Smooth muscle cell of the brain vasculature (primary cell): ENCODE data around the gene MTPN.

Experiments
- DNase-seq: peaks from one replicate; pipeline ENCODE4 v3.0.0-alpha.2; 2012; ENCODE audit warnings: low read depth, low spot score

MTPN gene

GRCh38 chr7:135956393-135956792 lies 20.8 kb downstream of the MTPN start:
- DNase-seq, result no peak

GRCh38 chr7:135950972-135951371 lies 26.2 kb downstream of the MTPN start:
- no peak for DNase-seq

DNA sequence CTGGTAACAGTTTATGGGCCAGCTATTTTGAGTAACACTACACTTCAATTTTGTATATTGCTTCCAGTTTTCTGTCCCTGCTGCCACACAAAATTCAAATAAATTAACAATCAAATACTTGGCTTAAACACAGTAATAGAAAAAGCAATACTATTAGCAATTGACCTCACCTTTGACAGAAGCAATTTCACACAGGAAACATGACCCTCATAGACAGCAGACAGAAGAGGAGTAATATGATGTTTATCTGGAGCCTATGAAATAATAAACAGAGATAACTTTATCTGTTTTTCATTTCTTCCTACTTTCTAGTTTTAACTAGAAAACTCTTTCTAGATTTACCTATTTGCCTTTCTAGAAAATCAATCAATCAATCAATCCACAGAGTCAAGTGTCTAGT lies 26.7 kb downstream of the MTPN start:
- DNase-seq, result no peak

- DNase-seq, result no peak
Measured at GRCh38 chr7:135946289-135947055, 30.7 kb downstream of the MTPN start.

DNA sequence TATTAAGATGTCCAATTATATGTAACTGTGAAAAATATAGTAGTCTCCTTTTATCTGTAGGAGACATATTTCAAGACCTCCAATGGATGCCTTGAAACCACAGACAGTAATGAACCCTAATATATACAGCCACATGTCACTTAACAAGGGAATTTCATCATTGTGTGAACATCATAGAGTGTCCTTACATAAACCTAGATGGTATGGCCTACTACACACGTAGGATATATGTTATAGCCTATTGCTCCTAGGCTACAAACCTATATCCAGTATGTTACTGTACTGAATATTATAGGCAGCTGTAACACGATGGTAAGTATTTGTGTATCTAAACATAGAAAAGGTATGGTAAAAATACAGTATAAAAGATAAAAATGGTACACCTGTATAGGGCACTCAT lies 32.4 kb downstream of the MTPN start:
- no peak for DNase-seq

DNA sequence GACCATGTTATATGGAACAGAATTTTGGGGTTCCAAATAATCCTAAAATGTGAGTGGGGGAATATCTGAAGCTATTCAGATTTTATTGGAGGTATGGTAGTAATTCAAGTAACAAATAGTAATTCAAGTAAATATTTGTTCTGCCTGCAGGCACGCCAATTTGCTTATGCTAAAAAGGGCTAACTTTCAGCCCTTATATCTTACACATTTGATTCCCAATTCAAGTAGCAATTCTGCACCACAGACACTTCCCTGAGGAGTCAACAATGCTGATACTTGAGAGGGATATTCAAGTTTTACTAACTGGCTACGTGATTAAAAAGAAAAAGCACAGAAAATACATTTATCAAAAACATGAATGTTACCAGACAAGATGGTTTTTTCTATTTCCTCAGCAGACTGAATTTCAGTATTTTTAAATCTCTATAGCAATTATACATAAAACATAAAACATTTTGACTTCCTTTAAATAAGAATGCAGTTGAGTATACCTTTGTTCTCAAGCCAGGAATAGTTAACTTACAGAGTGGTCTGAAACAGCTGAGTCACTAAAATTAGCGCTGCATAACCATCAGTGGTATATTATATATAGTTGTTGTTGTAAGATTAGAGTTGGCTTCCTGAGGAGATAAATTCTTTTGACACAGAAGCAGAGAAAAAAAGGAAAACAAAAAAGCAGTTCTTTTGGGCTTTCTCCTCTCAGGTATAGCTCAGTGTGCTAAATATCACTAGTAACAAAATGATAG lies 33.9 kb downstream of the MTPN start:
- DNase-seq, result no peak

DNA sequence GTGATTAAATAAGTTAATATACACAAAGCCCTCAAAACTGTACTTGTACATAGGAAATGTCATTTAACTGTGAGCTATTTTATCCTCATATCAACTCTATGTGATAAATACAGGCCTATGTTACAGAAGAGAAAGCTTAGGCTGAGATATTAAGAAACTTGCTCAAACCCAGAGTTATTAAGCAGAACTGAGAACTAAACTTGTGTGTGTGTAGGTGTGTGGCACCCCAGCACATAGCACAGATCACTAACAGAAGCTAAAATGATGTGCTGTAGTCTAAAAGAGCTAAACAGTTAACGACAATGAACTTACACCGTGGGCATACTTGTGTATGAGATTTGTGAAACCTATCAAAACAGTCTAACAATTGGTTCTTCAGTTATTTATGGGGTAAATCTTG lies 34.5 kb downstream of the MTPN start:
- DNase-seq, result no peak

- no peak for DNase-seq
Measured at GRCh38 chr7:135940077-135941075, 36.8 kb downstream of the MTPN start.

DNA sequence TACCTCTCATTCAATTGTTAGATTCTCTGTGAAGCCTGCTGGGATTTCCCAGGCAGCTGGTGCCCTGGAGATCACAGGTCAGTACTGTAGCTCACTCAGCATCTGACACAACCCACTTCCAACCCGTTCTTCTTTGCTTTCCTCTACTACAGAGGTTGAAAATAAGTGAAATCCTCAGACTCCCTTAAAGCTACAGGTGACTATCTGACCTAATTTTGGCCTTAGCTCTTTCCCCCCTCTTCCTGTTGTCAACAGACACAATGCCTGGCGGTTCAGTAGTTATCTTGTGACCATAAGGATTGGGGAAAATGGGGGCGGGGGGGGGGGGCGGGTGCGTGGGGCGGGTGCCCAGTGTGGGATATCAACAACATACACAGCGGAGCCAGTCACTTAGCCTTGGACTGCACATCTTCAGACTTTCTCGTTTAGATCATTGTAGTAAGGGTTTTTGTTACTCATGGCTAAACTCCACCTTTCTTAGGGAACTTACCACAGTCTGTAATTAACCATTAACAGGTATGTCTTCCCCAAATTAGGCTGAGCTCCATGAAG lies 37.8 kb downstream of the MTPN start:
- DNase-seq, result no peak

DNA sequence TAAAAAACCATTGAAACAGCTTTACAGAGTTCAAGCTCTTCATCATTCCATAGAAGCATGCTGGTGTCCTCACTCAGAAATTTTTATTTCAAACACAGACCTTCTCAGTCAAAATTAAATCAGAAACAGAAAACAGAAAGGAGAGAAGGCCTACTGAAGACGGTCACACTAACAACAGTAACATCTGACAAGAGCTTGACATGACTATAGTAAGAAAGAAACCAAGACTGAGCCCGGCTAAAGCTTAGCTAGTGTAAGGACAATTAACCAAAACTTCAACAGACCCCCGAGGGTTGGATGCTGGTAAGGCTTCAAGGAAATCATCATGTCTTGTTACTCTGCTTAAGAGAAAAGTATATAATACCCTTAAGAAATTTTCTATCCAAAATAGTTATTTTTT lies 38.6 kb downstream of the MTPN start:
- DNase-seq, result no peak

GRCh38 chr7:135938086-135938485 lies 39.1 kb downstream of the MTPN start:
- DNase-seq, result no peak

GRCh38 chr7:135936497-135937217 lies 40.5 kb downstream of the MTPN start:
- DNase-seq, result no peak

DNA sequence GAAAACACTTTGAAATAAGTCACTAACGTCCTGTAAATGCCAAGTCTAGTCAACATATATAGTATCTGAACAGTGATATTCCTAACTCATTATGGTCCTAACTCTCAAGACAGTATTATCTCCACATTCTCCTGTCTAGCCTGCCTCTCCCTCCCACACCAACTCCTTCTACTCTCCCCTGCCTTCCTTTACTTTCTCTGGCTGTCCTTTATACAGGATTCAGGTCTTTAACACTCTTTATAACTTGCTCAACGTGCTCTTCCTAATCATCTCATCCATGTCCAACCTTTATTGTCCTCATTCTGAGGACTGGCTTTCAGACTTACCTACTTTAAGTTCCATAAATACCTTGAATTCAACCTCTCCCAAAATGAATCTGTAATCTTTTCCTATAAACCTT lies 42.5 kb downstream of the MTPN start:
- DNase-seq, result no peak

DNA sequence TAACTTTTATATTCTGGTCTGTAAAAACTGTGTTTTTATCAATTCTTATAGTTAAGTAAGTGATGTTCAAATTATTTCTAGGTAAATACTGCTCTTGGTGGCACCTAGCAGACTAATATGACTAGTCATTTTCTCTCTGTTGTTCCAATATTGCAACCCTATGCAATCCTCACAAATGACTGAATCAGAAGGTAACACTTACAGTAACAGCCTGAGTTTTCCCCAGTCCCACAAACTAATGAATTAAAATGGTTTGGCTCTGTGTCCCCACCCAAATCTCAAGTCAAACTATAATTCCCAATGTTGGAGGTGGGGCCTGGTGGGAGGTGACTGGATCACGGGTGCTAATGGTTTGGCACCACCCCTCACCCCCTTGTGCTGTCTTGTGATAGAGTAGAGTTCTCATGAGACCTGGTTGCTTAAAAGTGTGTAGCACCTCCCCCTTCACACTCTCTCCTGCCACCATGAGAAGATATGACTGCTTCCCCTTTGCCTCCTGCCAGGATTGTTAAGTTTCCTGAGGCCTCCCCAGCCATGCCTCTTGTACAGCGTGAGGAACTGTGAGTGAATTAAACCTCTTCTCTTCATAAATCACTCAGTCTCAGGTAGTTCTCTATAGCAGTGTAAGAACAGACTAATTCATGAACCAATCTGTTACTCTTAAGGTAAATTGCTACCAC lies 43.5 kb downstream of the MTPN start:
- no peak for DNase-seq

DNA sequence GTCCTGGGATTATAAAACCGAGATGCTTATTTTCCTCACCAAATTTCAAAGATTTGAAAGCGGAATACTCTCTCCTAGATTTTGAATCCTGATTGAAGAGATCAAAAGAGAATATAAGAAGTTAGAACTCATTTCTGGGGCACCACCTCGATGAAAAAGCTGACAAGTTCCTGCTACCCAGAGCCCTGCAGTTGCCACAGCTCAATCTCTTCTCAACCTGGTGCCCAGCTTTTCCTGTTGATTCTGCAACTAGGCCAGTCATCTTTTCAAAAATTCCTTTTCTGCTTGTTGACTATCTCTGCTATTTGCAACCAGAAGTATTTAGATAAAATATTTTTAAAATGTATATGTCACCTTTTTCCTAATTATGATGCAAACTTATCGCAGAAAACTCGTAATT lies 45.0 kb downstream of the MTPN start:
- DNase-seq, result no peak

DNA sequence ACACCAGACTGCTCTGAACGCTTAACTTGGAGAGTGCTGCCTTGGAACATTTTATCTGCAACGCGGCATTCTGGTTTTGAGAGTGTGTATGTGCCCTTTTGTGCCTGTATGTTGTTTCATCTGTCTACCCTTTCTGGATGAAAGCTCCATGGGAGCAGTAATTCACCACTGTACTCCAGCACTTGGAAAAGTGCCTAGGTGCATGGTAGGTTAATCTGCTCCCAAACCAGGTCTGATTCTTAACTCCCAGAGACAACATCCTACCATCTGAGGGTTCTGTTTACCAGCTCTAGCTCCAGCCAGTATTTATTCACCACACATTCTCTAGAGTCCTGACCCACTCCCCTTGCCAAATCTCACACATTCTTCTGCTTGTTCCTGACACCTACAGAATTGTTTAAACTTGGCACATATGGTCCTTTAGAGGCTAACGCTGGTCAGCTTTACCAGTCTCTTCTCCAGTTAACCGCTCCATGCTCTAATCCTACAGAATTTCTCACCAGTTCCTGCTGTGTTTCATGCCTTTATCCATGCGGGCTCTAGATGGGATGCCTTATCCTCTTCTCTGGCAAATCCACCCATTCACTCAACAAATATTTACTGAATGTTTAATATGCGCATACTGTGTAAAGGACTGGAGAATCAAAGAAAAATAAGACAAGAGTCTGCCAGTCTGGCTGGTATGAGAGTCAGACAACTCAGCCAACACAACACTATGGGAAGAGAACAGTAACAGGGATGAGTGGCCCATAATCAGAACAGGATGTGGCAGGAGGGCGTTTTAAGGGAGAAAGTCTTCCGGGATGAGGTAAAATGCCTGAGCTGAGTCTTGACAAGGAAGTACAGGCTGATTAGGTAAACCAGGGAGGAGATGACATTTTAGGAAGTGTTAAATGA lies 46.3 kb downstream of the MTPN start:
- DNase-seq, result no peak

DNA sequence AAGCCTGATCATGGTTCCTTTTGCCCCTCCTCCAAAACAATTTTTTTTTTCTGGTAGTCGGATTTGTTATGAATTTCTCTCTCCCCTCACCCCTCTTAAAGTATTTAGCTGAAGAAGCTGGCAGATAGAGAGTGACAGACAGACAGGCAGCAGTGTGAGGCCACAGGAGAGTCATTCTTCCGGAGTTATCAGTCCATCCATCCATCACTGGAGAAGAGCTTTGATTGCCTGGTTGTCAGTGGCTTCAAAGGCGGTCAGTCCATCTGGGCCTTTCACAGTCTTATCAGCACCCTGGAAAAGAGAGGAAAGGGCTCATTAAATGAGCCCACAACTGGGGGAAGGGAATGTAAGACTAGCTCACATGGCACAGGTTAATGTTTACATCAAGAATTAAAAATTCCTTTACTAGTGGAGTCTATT lies 47.4 kb downstream of the MTPN start:
- no peak for DNase-seq

DNA sequence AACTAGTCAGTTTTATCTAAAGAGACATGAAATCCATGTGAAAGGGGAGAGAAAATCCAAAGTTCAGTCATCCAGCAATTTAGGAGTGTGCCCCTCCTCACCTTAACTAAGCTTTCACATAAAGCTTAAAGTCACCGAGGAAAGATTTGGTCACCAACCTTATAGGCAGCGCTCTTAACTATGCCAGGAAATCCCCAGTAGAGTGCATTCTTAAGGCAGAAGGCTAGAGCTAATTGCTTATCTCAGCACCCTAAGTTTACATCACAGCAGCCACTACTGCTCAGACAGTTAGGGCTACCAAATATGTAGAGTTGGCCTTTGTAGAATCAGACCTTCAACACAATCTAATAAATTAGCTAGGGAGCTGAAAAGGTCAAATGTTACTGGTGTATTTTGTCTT lies 47.9 kb downstream of the MTPN start:
- no peak for DNase-seq

- DNase-seq, result no peak
Measured at GRCh38 chr7:135928136-135928535, 49.0 kb downstream of the MTPN start.
